Stomach (tissue), 9 donors: Measurements from ENCODE around the gene WNK2. TPM values are rescaled to one million over a fixed set of nuclear protein-coding genes. Genes with fewer than 3 reads are reported as not detected.
"Not testable (repeated sequence)": the region's sequence is repeated elsewhere in the genome, so short reads cannot be mapped to it uniquely, and the experiment has no call there.

Experiments used
- DNase-seq, 2 donors: peaks; one replicate each; pipeline versions ENCODE4 v3.0.0 to v3.0.0-alpha.2; 2013 to 2019
- H3K27ac ChIP-seq, 5 donors: fragments of 200-600 bp in 4 of 5; sonication (generic) in 4 of 5; one replicate each; pipeline ENCODE4 v1.5.1; 2013 to 2019; ENCODE audit warnings: mild to moderate bottlenecking in 1 of 5, moderate library complexity in 1 of 5
- H3K27me3 ChIP-seq, 3 donors: fragments of 200-600 bp; sonication (generic); one replicate each; pipeline ENCODE4 v1.5.1; 2017 to 2019; ENCODE audit warnings: mixed run types in 1 of 3
- H3K36me3 ChIP-seq, 4 donors: fragments of 200-600 bp; sonication (generic); 1 replicate in 3 of 4; 2 replicates in 1 of 4; pipeline ENCODE4 v1.5.1; 2016 to 2019
- H3K4me1 ChIP-seq, 4 donors: fragments of 200-600 bp; sonication (generic); one replicate each; pipeline ENCODE4 v1.5.1; 2016 to 2019
- H3K4me3 ChIP-seq, 4 donors: fragments of 200-600 bp; sonication (generic) in 3 of 4; one replicate each; pipeline ENCODE4 v1.5.1; 2016 to 2019; ENCODE audit warnings: mild to moderate bottlenecking in 1 of 4
- H3K9me3 ChIP-seq, 4 donors: fragments of 200-600 bp; sonication (generic); one replicate each; pipeline ENCODE4 v1.5.1; 2016 to 2019
- CTCF ChIP-seq, 7 experiments: fragments of 450-650 bp in 4 of 7; fragments of 200-600 bp in 3 of 7; sonication (generic) in 3 of 7; IDR thresholded peaks; one replicate each; pipeline ENCODE4 v1.5.1; 2016 to 2019; ENCODE audit warnings: antibody characterized with exemption in 7 of 7, control low read depth in 2 of 7, mild to moderate bottlenecking in 1 of 7
- EP300 ChIP-seq: sonication (generic); formaldehyde crosslinking; IDR thresholded peaks from one replicate; pipeline ENCODE4 v1.6.1; 2017; ENCODE audit warnings: antibody characterized with exemption
- POLR2A ChIP-seq, 4 donors: fragments of 450-650 bp; IDR thresholded peaks; one replicate each; pipeline ENCODE4 v1.6.1; 2016; ENCODE audit warnings: antibody characterized with exemption in 4 of 4, control low read depth in 2 of 4, mild to moderate bottlenecking in 1 of 4, moderate library complexity in 1 of 4
- POLR2AphosphoS5 ChIP-seq, 3 donors: sonication (generic); formaldehyde crosslinking; IDR thresholded peaks; one replicate each; pipeline ENCODE4 v1.6.1; 2016; ENCODE audit warnings: antibody characterized with exemption in 3 of 3
- WGBS, 5 donors: extraction: QIAGEN DNeasy Blood & Tissue Kit in 3 of 5; methylation state at CpG; one replicate each; pipeline versions ENCODE4 v1.1.5 to v1.1.7; 2013 to 2018; 5-methylcytosine and 5-hydroxymethylcytosine counted together
- intact Hi-C: fragments of 100-400 bp; cut with DNase I; formaldehyde crosslinking; loops from one replicate; pipeline ENCODE4 v1.15.1; 2023; ENCODE audit warnings: low total_unique reads
- polyA plus RNA-seq, 3 donors: library from polyadenylated mRNA; stranded (reverse); fragments of 200-250 nt; gene quantifications; one replicate each; pipeline ENCODE4 v1.2.3, GENCODE V29; 2013
- total RNA-seq, 5 donors: library from RNA; depleted of rRNA; stranded (reverse); fragments of >200 nt; gene quantifications; one replicate each; pipeline versions ENCODE4 v1.1.0 to v1.2.3, GENCODE V29; 2014 to 2016
- donor health status: healthy with polysubstance abuse.
- donor health status: Bipolar disorder and iron deficiency.
- donor health status: healthy.

WNK2 gene
- total and polyA plus RNA-seq, 8 donors, result 1.2 to 700 (median 15.9) TPM

- WGBS, 5 donors, result 88 to 95% (median 89%) methylated on average over 4 of the region's 4 CpGs
Observed at GRCh38 chr9:93354451-93354850, 170.5 kb downstream of the WNK2 start.

GRCh38 chr9:93355827-93356226, 171.9 kb downstream of the WNK2 start:
- TF ChIP-seq CTCF (IDR thresholded peaks at IDR 0.05), result no peak
- TF ChIP-seq POLR2A (IDR thresholded peaks at IDR 0.05), result no peak
- TF ChIP-seq EP300, result no peak
- intact Hi-C loops, result no loop called here

More at GRCh38 chr9:93354451-93354850, 170.5 kb downstream of the WNK2 start:
- H3K27ac ChIP-seq, result no peak overlapping the region
- intact Hi-C loops, result no loop called here
- no peaks in the 10 kb centered on the region for H3K9me3 ChIP-seq
- no peak overlapping the region for H3K4me3 ChIP-seq
- no peak for TF ChIP-seq POLR2A (IDR thresholded peaks at IDR 0.05)
- TF ChIP-seq CTCF (IDR thresholded peaks at IDR 0.05), result no peak
- TF ChIP-seq EP300, result no peak
- TF ChIP-seq POLR2AphosphoS5 (IDR thresholded peaks at IDR 0.05), result no peak
- no peaks in the 10 kb centered on the region for H3K4me1 ChIP-seq
- H3K27me3 ChIP-seq, result no peaks in the 10 kb centered on the region
- no peaks in the 10 kb centered on the region for H3K36me3 ChIP-seq
- no peak for DNase-seq

GRCh38 chr9:93357649-93358048, 173.7 kb downstream of the WNK2 start:
- no peak for DNase-seq
- Histone ChIP-seq H3K4me3 (no peak overlapping the region), H3K36me3 (no peaks in the 10 kb centered on the region), H3K4me1 (no peaks in the 10 kb centered on the region), H3K27ac (no peak overlapping the region), H3K27me3 (no peaks in the 10 kb centered on the region), H3K9me3 (peaks cover 3 to 23% (median 15%) of the 10 kb centered on the region in 4 donors)
- TF ChIP-seq CTCF (IDR thresholded peaks at IDR 0.05), result no peak
- TF ChIP-seq POLR2A (IDR thresholded peaks at IDR 0.05), result no peak
- no peak for TF ChIP-seq EP300
- no peak for TF ChIP-seq POLR2AphosphoS5 (IDR thresholded peaks at IDR 0.05)
- intact Hi-C loops, result no loop called here
- WGBS, 5 donors, result 68 to 79% (median 74%) methylated on average over 5 of the region's 5 CpGs

More at GRCh38 chr9:93355827-93356226, 171.9 kb downstream of the WNK2 start:
- 89 to 99% (median 95%) methylated on average over 2 of the region's 2 CpGs for WGBS, 5 donors
- H3K27ac ChIP-seq, result no peak overlapping the region
- peaks cover 0 to 10% (median 5%) of the 10 kb centered on the region in 4 donors for H3K9me3 ChIP-seq
- no peaks in the 10 kb centered on the region for H3K4me1 ChIP-seq
- DNase-seq, result no peak
- no peak overlapping the region for H3K4me3 ChIP-seq
- no peaks in the 10 kb centered on the region for H3K27me3 ChIP-seq
- no peaks in the 10 kb centered on the region for H3K36me3 ChIP-seq

- DNase-seq, H3K27me3 ChIP-seq, H3K27ac ChIP-seq, intact Hi-C loops, H3K4me1 ChIP-seq, H3K36me3 ChIP-seq, H3K4me3 ChIP-seq: not testable (repeated sequence)
- peaks cover 3 to 24% (median 15%) of the 10 kb centered on the region in 4 donors for H3K9me3 ChIP-seq
- WGBS, 5 donors, result 79 to 90% (median 81%) methylated on average over 8 of the region's 8 CpGs
Observed at GRCh38 chr9:93359907-93360306, 176.0 kb downstream of the WNK2 start.

GRCh38 chr9:93361995-93362394, 178.1 kb downstream of the WNK2 start:
- intact Hi-C loops, result no loop called here
- no peaks in the 10 kb centered on the region for H3K27me3 ChIP-seq
- no peak overlapping the region for H3K4me3 ChIP-seq
- H3K4me1 ChIP-seq, result no peaks in the 10 kb centered on the region
- H3K27ac ChIP-seq, result no peak overlapping the region
- DNase-seq, result no peak
- 59 to 65% (median 63%) methylated on average over 3 of the region's 3 CpGs for WGBS, 5 donors
- peaks cover 3 to 24% (median 15%) of the 10 kb centered on the region in 4 donors for H3K9me3 ChIP-seq
- TF ChIP-seq POLR2AphosphoS5 (IDR thresholded peaks at IDR 0.05) (no peak), EP300 (no peak), POLR2A (IDR thresholded peaks at IDR 0.05) (no peak), CTCF (IDR thresholded peaks at IDR 0.05) (no peak)
- no peaks in the 10 kb centered on the region for H3K36me3 ChIP-seq
